Smooth muscle cell (in vitro differentiated cells): Measurements from ENCODE around the gene PLA2G2A. TPM values are rescaled to one million over a fixed set of nuclear protein-coding genes. Genes with fewer than 3 reads are reported as not detected.

Experiments used
- DNase-seq: peaks from one replicate; lab custom pipeline; 2025; ENCODE audit not compliant: unreplicated experiment; lab: John Stamatoyannopoulos, UW
- H2AFZ ChIP-seq: fragments of 200-600 bp; sonication (generic); 2 replicates; pipeline ENCODE4 v1.6.0; 2016; ENCODE audit warnings: antibody characterized with exemption, low read depth, mild to moderate bottlenecking
- H3F3A ChIP-seq: fragments of 200-600 bp; sonication (generic); 2 replicates; pipeline ENCODE4 v1.6.0; 2017; ENCODE audit warnings: antibody characterized with exemption, low read depth
- H3K27ac ChIP-seq: fragments of 200-600 bp; sonication (generic); 2 replicates; pipeline ENCODE4 v1.5.1; 2016; ENCODE audit warnings: low read depth, mild to moderate bottlenecking
- H3K27me3 ChIP-seq: fragments of 200-600 bp; sonication (generic); 2 replicates; pipeline ENCODE4 v1.6.1; 2016; ENCODE audit warnings: low read depth, mild to moderate bottlenecking
- H3K36me3 ChIP-seq: fragments of 200-600 bp; sonication (generic); 2 replicates; pipeline ENCODE4 v1.5.1; 2016; ENCODE audit warnings: low read depth
- H3K4me1 ChIP-seq: fragments of 200-600 bp; sonication (generic); 2 replicates; pipeline ENCODE4 v1.5.1; 2016; ENCODE audit warnings: low read depth
- H3K4me2 ChIP-seq: fragments of 200-600 bp; sonication (generic); 2 replicates; pipeline ENCODE4 v1.6.0; 2016; ENCODE audit warnings: mild to moderate bottlenecking
- H3K4me3 ChIP-seq: fragments of 200-600 bp; sonication (generic); 2 replicates; pipeline ENCODE4 v1.5.1; 2016; ENCODE audit warnings: mild to moderate bottlenecking
- H3K79me2 ChIP-seq: fragments of 200-600 bp; sonication (generic); 2 replicates; pipeline ENCODE4 v1.6.0; 2016; ENCODE audit warnings: low read depth, mild to moderate bottlenecking
- H3K9ac ChIP-seq: fragments of 200-600 bp; sonication (generic); 2 replicates; pipeline ENCODE4 v1.6.0; 2016; ENCODE audit warnings: low read depth
- H3K9me3 ChIP-seq: fragments of 200-600 bp; sonication (generic); replicated peaks from 2 replicates; pipeline ENCODE4 v1.5.1; 2016; ENCODE audit warnings: low read depth
- H4K20me1 ChIP-seq: fragments of 200-600 bp; sonication (generic); 2 replicates; pipeline ENCODE4 v1.6.0; 2016; ENCODE audit warnings: low read depth
- WGBS: methylation state at CpG from one replicate; pipeline ENCODE4 v1.1.7; 2016; ENCODE audit warnings: low lambda C conversion rate; 5-methylcytosine and 5-hydroxymethylcytosine counted together
- polyA plus RNA-seq: library from polyadenylated mRNA; unstranded; fragments of >200 nt; fragmentation: Nextera tagmentation; extraction: Ambion mirVana; gene quantifications from 2 replicates; pipeline ENCODE4 v1.2.1, GENCODE V29; 2016
- total RNA-seq: library from RNA; depleted of rRNA; stranded (reverse); fragments of >200 nt; gene quantifications from 2 replicates; pipeline ENCODE4 v1.2.3, GENCODE V29; 2014
- TF ChIP-seq, protein P1 (sequence below): fragments of 200-600 bp; sonication (generic); IDR thresholded peaks from 2 replicates; pipeline ENCODE4 v1.5.1; 2017; ENCODE audit warnings: borderline replicate concordance, mild to moderate bottlenecking, antibody characterized with exemption; ENCODE audit not compliant: insufficient read depth, poor library complexity, severe bottlenecking

PLA2G2A gene
- total and polyA plus RNA-seq, 2 experiments from 2014 or later: 25.5 to 163 TPM

DNA sequence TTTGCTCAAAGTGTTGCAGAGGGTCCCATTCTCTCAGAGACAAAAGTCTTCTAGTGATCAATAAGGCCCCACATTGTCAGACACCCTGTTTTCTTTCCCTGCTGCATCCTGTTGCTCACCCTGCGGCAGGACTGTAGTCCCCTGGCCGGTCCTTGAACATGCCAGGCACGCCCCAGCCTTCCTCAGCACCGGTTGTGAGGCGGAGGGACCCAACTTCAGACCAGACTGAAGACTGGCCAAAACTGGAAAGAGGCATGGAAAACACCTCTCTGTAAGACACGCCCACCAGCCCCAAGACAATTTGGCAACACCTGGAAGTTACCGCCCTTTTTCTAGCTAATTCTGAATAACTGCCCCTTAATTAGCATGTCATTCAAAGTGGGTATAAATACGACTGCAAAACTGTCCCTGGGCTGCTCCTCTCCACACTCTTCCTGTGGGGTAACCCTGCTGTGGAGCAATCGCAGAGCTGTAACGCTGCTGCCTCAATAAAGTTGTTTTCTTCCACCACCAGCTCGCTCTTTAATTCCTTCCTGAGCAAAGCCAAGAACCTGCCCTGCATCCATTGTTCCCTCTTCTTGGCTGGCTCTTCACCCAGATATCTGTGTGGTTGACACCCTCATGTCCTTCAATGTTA is 23.8 kb downstream of the PLA2G2A start:
- H3K9ac ChIP-seq: no peak overlapping the region
- no peaks in the 10 kb centered on the region for H3K79me2 ChIP-seq
- H3K27ac ChIP-seq: no peak overlapping the region
- H3K4me2 ChIP-seq: no peak overlapping the region
- H2AFZ ChIP-seq: no peak overlapping the region
- no peaks in the 10 kb centered on the region for H3K36me3 ChIP-seq
- H3K4me3 ChIP-seq: no peak overlapping the region
- WGBS: 87% methylated on average over 11 of the region's 11 CpGs
- no peaks in the 10 kb centered on the region for H3K4me1 ChIP-seq
- no peaks in the 10 kb centered on the region for H4K20me1 ChIP-seq
- TF ChIP-seq, protein P1, sequence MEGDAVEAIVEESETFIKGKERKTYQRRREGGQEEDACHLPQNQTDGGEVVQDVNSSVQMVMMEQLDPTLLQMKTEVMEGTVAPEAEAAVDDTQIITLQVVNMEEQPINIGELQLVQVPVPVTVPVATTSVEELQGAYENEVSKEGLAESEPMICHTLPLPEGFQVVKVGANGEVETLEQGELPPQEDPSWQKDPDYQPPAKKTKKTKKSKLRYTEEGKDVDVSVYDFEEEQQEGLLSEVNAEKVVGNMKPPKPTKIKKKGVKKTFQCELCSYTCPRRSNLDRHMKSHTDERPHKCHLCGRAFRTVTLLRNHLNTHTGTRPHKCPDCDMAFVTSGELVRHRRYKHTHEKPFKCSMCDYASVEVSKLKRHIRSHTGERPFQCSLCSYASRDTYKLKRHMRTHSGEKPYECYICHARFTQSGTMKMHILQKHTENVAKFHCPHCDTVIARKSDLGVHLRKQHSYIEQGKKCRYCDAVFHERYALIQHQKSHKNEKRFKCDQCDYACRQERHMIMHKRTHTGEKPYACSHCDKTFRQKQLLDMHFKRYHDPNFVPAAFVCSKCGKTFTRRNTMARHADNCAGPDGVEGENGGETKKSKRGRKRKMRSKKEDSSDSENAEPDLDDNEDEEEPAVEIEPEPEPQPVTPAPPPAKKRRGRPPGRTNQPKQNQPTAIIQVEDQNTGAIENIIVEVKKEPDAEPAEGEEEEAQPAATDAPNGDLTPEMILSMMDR: no peak
- DNase-seq: no peak
- no peaks in the 10 kb centered on the region for H3F3A ChIP-seq
- no peaks in the 10 kb centered on the region for H3K9me3 ChIP-seq
- H3K27me3 ChIP-seq: no peaks in the 10 kb centered on the region

GRCh38 chr1:19954059-19954458 is 25.4 kb downstream of the PLA2G2A start:
- TF ChIP-seq, protein P1: no peak
- H3F3A ChIP-seq: no peaks in the 10 kb centered on the region
- H3K27ac ChIP-seq: no peak overlapping the region
- no peaks in the 10 kb centered on the region for H3K79me2 ChIP-seq
- no peaks in the 10 kb centered on the region for H4K20me1 ChIP-seq
- H3K4me1 ChIP-seq: no peaks in the 10 kb centered on the region
- no peak overlapping the region for H3K4me2 ChIP-seq
- no peak overlapping the region for H3K4me3 ChIP-seq
- H3K9me3 ChIP-seq: no peaks in the 10 kb centered on the region
- no peaks in the 10 kb centered on the region for H3K36me3 ChIP-seq
- H3K9ac ChIP-seq: no peak overlapping the region
- no peak for DNase-seq
- H2AFZ ChIP-seq: no peak overlapping the region
- no peaks in the 10 kb centered on the region for H3K27me3 ChIP-seq
- WGBS: 89% methylated on average over 2 of the region's 2 CpGs

DNA sequence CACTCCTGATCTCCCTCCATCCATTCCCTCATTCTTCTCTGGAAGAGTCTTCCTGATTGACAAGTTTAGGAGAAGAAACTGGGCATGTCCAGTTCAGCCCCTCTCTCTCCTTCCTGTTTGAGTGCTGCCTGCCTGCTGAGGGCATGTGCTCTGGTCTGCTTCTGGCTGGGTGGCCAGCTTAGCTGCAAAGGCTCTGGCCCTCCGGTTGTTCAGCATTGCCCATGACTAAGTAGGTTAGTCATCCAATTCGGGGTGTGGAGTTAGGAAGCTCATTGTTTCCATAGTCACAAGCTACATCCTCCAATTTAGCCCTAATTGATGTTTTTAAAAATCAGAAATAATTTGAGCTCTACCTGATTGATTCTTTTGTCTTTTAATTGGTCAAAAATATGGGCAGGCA is 30.4 kb downstream of the PLA2G2A start:
- H3F3A ChIP-seq: no peaks in the 10 kb centered on the region
- no peak overlapping the region for H3K4me2 ChIP-seq
- no peak overlapping the region for H3K4me3 ChIP-seq
- no peak overlapping the region for H3K27ac ChIP-seq
- H3K79me2 ChIP-seq: no peaks in the 10 kb centered on the region
- no peaks in the 10 kb centered on the region for H3K9me3 ChIP-seq
- no peak overlapping the region for H3K9ac ChIP-seq
- TF ChIP-seq, protein P1: no peak
- no peak overlapping the region for H2AFZ ChIP-seq
- H3K4me1 ChIP-seq: no peaks in the 10 kb centered on the region
- no peak for DNase-seq
- WGBS: 11% methylated on average over 2 of the region's 2 CpGs
- no peaks in the 10 kb centered on the region for H3K36me3 ChIP-seq
- no peaks in the 10 kb centered on the region for H4K20me1 ChIP-seq
- H3K27me3 ChIP-seq: no peaks in the 10 kb centered on the region

DNA sequence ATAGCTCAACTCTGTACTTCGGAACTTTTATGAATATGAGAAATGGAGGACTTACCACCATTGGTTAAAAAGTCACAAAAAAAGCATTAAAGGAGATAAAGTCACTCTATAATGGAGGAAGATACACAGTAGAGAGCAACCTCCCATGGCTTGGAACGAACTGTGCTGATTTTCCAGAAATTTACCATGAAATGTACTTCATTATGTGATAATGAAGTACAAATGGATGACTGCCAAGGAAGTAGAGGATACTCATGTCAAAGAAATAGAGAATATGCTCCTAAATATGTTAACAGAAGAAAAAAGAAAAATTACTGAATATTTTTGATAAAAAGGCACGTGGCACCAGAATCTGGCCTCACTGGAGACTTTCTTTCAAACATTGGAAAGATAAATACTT is 32.4 kb downstream of the PLA2G2A start:
- Histone ChIP-seq H3K27ac (no peak overlapping the region), H4K20me1 (no peaks in the 10 kb centered on the region), H3F3A (no peaks in the 10 kb centered on the region), H3K27me3 (no peaks in the 10 kb centered on the region), H3K36me3 (no peaks in the 10 kb centered on the region), H3K9me3 (no peaks in the 10 kb centered on the region), H3K79me2 (no peaks in the 10 kb centered on the region), H3K4me2 (no peak overlapping the region), H3K9ac (no peak overlapping the region), H2AFZ (no peak overlapping the region), H3K4me3 (no peak overlapping the region), H3K4me1 (no peaks in the 10 kb centered on the region)
- TF ChIP-seq, protein P1: no peak
- DNase-seq: no peak
- 95% methylated on average over 3 of the region's 3 CpGs for WGBS
